ENCODE data around the gene SPRN. TPM values are rescaled to one million over a fixed set of nuclear protein-coding genes. Genes with fewer than 3 reads are reported as not detected.

SPRN gene
- total and polyA plus RNA-seq, 11 donors: 0.04 to 0.25 (median 0.11) TPM; not detected in 6

- DNase-seq (no peak), ATAC-seq (no peak)
- Histone ChIP-seq H3K9me3 (no peaks in the 10 kb centered on the region), H3K4me3 (no peak overlapping the region), H3K27me3 (peaks cover 0 to 17% (median 0%) of the 10 kb centered on the region in 9 donors), H3K4me1 (peaks cover 0 to 10% (median 0%) of the 10 kb centered on the region in 12 donors), H3K36me3 (peaks cover 0 to 34% (median 22%) of the 10 kb centered on the region in 9 donors), H3K27ac (no peak overlapping the region)
- TF ChIP-seq CTCF (IDR thresholded peaks at IDR 0.05) (no peak), POLR2A (IDR thresholded peaks at IDR 0.05) (no peak)
- intact Hi-C loops (cut with DNase I): loop anchor here in 3 of 10 donors (5.0 to 10.0 kb wide), 2 partner anchors 152 to 154 kb away; no protein-coding TSS in a partner anchor
- WGBS, 4 donors: 76 to 97% (median 90%) methylated on average over 4 to 6 of the region's 6 CpGs
Observed at GRCh38 chr10:133420579-133420978, 3.8 kb downstream of the SPRN start.

- ATAC-seq (no peak), DNase-seq (no peak)
- peaks cover 0 to 10% (median 0%) of the 10 kb centered on the region in 12 donors for H3K4me1 ChIP-seq
- no peak overlapping the region for H3K4me3 ChIP-seq
- H3K27ac ChIP-seq: no peak overlapping the region
- peaks cover 0 to 39% (median 25%) of the 10 kb centered on the region in 9 donors for H3K36me3 ChIP-seq
- intact Hi-C loops (cut with DNase I): loop anchor here in 3 of 10 donors (5.0 to 10.0 kb wide), 2 partner anchors 152 to 155 kb away; no protein-coding TSS in a partner anchor
- TF ChIP-seq POLR2A (IDR thresholded peaks at IDR 0.05) (no peak), CTCF (IDR thresholded peaks at IDR 0.05) (no peak)
- 87 to 93% (median 92%) methylated on average over 3 to 17 of the region's 17 CpGs for WGBS, 4 donors
- H3K27me3 ChIP-seq: peaks cover 0 to 17% (median 0%) of the 10 kb centered on the region in 9 donors
- H3K9me3 ChIP-seq: no peaks in the 10 kb centered on the region
Observed at GRCh38 chr10:133420028-133420427, 4.4 kb downstream of the SPRN start.

GRCh38 chr10:133419211-133419950 lies 5.0 kb downstream of the SPRN start:
- no peaks in the 10 kb centered on the region for H3K9me3 ChIP-seq
- no peak overlapping the region for H3K4me3 ChIP-seq
- H3K27me3 ChIP-seq: peaks cover 0 to 17% (median 0%) of the 10 kb centered on the region in 9 donors
- 90 to 96% (median 93%) methylated on average over 31 to 34 of the region's 34 CpGs for WGBS, 4 donors
- intact Hi-C loops (cut with DNase I): no loop called here
- H3K4me1 ChIP-seq: peaks cover 0 to 10% (median 0%) of the 10 kb centered on the region in 12 donors
- DNase-seq (no peak), ATAC-seq (no peak)
- H3K36me3 ChIP-seq: peaks cover 0 to 42% (median 25%) of the 10 kb centered on the region in 9 donors
- no peak overlapping the region for H3K27ac ChIP-seq
- TF ChIP-seq CTCF (IDR thresholded peaks at IDR 0.05) (no peak), POLR2A (IDR thresholded peaks at IDR 0.05) (no peak)

- ATAC-seq: no peak
- no peak overlapping the region for H3K27ac ChIP-seq
- TF ChIP-seq CTCF (IDR thresholded peaks at IDR 0.05): no peak
- no peak for TF ChIP-seq POLR2A (IDR thresholded peaks at IDR 0.05)
- H3K9me3 ChIP-seq: peaks cover 0 to 1% (median 0%) of the 10 kb centered on the region in 12 donors
- intact Hi-C loops (cut with DNase I): no loop called here
- no peak overlapping the region for H3K4me3 ChIP-seq
- WGBS, 4 donors: 92 to 97% (median 96%) methylated on average over 14 of the region's 14 CpGs
- H3K36me3 ChIP-seq: peaks cover 0 to 43% (median 28%) of the 10 kb centered on the region in 9 donors
- H3K4me1 ChIP-seq: peaks cover 0 to 7% (median 0%) of the 10 kb centered on the region in 12 donors
- H3K27me3 ChIP-seq: peaks cover 0 to 15% (median 0%) of the 10 kb centered on the region in 9 donors
- DNase-seq: no peak
Observed at GRCh38 chr10:133418289-133418993, 6.0 kb downstream of the SPRN start.

Measured in heart left ventricle (tissue), 16 donors.